Activated CD4-positive, alpha-beta T cell treated with anti-CD3 and anti-CD28 coated beads, Interleukin-2, amount 50 U/mL, for 48 hours (primary cell): ENCODE measurements around the gene DCAF10.
"Not testable (repeated sequence)": the region's sequence is repeated elsewhere in the genome, so short reads cannot be mapped to it uniquely, and the experiment has no call there.

Experiments used
- DNase-seq, 2 experiments: peaks; one replicate each; pipeline ENCODE4 v3.0.0-alpha.2; 2020

The DCAF10 gene

GRCh38 chr9:37870799-37871176 is 70.2 kb downstream of the DCAF10 start:
- DNase-seq: no peak

GRCh38 chr9:37873955-37874354 is 73.4 kb downstream of the DCAF10 start:
- DNase-seq: no peak

- no peak for DNase-seq
These were observed 75.8 kb downstream of the DCAF10 start for GRCh38 chr9:37876376-37876775.

- no peak for DNase-seq
These were observed 80.4 kb downstream of the DCAF10 start for GRCh38 chr9:37880916-37881479.

- not testable (repeated sequence) for DNase-seq
These were observed 87.5 kb downstream of the DCAF10 start for GRCh38 chr9:37887977-37888583.

- no peak for DNase-seq
These were observed 88.9 kb downstream of the DCAF10 start for GRCh38 chr9:37889536-37889935.

GRCh38 chr9:37891042-37891441 is 90.4 kb downstream of the DCAF10 start:
- DNase-seq: not testable (repeated sequence)

- no peak for DNase-seq
These were observed 91.5 kb downstream of the DCAF10 start for GRCh38 chr9:37892063-37892462.

GRCh38 chr9:37897665-37898064 is 97.1 kb downstream of the DCAF10 start:
- DNase-seq: no peak

- no peak for DNase-seq
These were observed 98.4 kb downstream of the DCAF10 start for GRCh38 chr9:37899041-37899440.

GRCh38 chr9:37902131-37902530 is 101.5 kb downstream of the DCAF10 start:
- DNase-seq: no peak

GRCh38 chr9:37902796-37903646 is 102.4 kb downstream of the DCAF10 start:
- peak; percentile 5 to 25 for DNase-seq

GRCh38 chr9:37903647-37904444 is 103.2 kb downstream of the DCAF10 start, which contains the start of gene SLC25A51:
Gene SLC25A51, minus strand, starts transcription at chr9:37904127. Its CDS starts 15,577 bp downstream, at chr9:37888550.
- peak; percentile 97 for DNase-seq

GRCh38 chr9:37904445-37905130 is 104.0 kb downstream of the DCAF10 start:
- no peak for DNase-seq

- no peak for DNase-seq
These were observed 104.5 kb downstream of the DCAF10 start for GRCh38 chr9:37905131-37905505.

- no peak for DNase-seq
These were observed 105.2 kb downstream of the DCAF10 start for GRCh38 chr9:37905776-37906175.

GRCh38 chr9:37906312-37907239 is 106.0 kb downstream of the DCAF10 start:
- no peak for DNase-seq

GRCh38 chr9:37908283-37908682 is 107.7 kb downstream of the DCAF10 start:
- no peak for DNase-seq

GRCh38 chr9:37908698-37909186 is 108.1 kb downstream of the DCAF10 start:
- DNase-seq: no peak

GRCh38 chr9:37909326-37909725 is 108.7 kb downstream of the DCAF10 start:
- DNase-seq: no peak

GRCh38 chr9:37909836-37910235 is 109.2 kb downstream of the DCAF10 start:
- not testable (repeated sequence) for DNase-seq
